Central memory CD8-positive, alpha-beta T cell (primary cell): Measurements from ENCODE around the gene HRH1.

Experiments used
- ATAC-seq: fragments of 150-1000 bp; cut with Tn5 transposase; replicated peaks from 2 replicates; pipeline ENCODE4 v1.10.0; 2022; ENCODE audit warnings: mild to moderate bottlenecking, moderate FRiP score, moderate number of reproducible peaks; ENCODE audit not compliant: poor library complexity, severe bottlenecking; ENCODE audit errors: extremely low read depth
- DNase-seq, 2 donors: peaks; one replicate each; pipeline ENCODE4 v3.0.0; 2021; ENCODE audit warnings: low spot score in 2 of 2
- H3K27ac Mint-ChIP-seq: one replicate; pipeline ENCODE4 v1.8.0; 2022; ENCODE audit warnings: low read depth, mild to moderate bottlenecking, moderate library complexity, mixed read lengths
- H3K27me3 Mint-ChIP-seq: one replicate; pipeline ENCODE4 v1.8.0; 2022; ENCODE audit warnings: mixed read lengths
- H3K36me3 Mint-ChIP-seq: one replicate; pipeline ENCODE4 v1.8.0; 2022; ENCODE audit warnings: mild to moderate bottlenecking, moderate library complexity, mixed read lengths; ENCODE audit not compliant: insufficient read depth
- H3K4me1 Mint-ChIP-seq: one replicate; pipeline ENCODE4 v1.8.0; 2022; ENCODE audit warnings: mixed read lengths
- H3K4me3 Mint-ChIP-seq: one replicate; pipeline ENCODE4 v1.8.0; 2022; ENCODE audit warnings: mild to moderate bottlenecking, moderate library complexity, mixed read lengths
- H3K9me3 Mint-ChIP-seq: one replicate; pipeline ENCODE4 v1.8.0; 2022; ENCODE audit warnings: mixed read lengths

The HRH1 gene

DNA sequence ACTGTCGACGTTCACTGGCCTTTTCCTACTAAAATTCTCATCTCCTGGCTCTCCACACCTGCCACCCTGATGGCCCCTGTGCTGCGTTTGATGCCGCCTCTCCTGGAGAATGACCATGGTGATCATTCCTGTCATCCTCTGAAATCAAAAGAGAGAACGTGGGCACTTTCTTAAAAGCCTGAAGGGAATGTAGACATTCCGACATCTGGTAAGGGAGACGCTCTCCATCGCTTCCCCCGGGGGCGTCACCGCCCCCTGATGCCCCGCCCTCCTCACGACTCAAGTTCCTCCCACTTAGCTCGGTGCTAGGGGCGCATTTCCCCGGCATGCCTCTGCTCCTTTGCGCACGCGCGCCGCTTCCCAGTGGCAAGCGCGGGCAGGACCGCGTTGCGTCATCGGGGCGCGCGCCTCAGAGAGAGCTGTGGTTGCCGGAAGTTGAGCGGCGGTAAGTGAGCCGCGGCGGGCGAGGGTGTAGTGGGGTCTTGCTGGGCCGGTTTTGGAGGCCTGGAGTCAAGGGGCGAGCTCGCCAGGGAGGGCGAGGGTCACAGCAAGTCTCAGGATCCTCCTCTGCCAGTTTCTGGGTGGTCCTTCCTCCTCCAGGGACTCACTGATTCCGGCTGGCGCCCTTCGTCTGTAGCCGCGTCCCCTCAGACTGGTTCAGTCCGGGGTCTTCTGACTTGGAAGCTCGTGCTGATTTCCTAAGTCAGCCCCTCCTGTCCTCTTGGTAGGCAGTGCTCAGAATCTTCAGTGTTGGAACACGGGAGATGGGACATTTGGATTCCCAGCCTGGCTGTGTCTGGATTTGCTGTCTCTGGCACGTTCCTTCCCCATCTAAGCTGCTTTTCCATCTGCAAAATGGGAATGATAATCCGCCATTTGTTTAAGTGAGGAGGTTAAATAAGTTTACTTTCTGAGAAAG is 118.0 kb downstream of the HRH1 start, which contains the start of gene ATG7:
ATG7 (plus strand) TSS at position 412 of the 919 bp plus-strand sequence. CDS start 26,299 bp downstream, outside the sequence.
- Mint-ChIP-seq H3K4me3 (peak within 1 kb of the TSS; percentile 89), H3K27ac (peak within 1 kb of the TSS; percentile 99), H3K36me3 (peaks cover 20% of the 10 kb centered on the region), H3K27me3 (peaks cover 3% of the 10 kb centered on the region), H3K4me1 (peaks cover 44% of the 10 kb centered on the region), H3K9me3 (peaks cover 7% of the 10 kb centered on the region)
- ATAC-seq (peak; percentile 89), DNase-seq (peak; percentile 91 to 94)

- ATAC-seq, result peak; percentile 6
- Mint-ChIP-seq H3K4me1 (peaks cover 46% of the 10 kb centered on the region), H3K9me3 (peaks cover 8% of the 10 kb centered on the region), H3K27ac (peak overlapping the region; percentile 99), H3K36me3 (peaks cover 20% of the 10 kb centered on the region), H3K27me3 (no peaks in the 10 kb centered on the region), H3K4me3 (peak overlapping the region; percentile 89)
- no peak for DNase-seq
Measured at GRCh38 chr3:11272906-11273574, 118.7 kb downstream of the HRH1 start.

DNA sequence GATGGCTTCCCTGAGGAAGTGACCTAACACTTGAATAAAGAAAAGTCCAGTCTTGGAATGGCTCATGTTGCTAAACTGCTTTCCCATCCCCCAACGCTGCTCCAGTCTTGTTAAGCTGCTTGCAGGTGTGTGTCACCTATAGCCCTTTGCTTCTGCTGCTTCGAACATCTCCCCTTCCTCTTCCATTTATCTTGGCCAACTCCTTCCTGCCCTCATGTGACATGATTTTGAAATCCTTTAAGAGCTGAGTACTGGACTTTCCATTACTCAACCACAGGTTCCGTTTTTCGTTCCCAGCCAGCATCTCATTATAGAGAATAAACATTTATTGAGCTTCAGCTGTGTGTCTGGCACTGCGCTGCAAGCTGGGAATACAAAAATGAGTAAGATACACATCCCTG is 119.6 kb downstream of the HRH1 start:
- peaks cover 8% of the 10 kb centered on the region for H3K9me3 Mint-ChIP-seq
- peak overlapping the region; percentile 99 for H3K27ac Mint-ChIP-seq
- ATAC-seq, result no peak
- H3K27me3 Mint-ChIP-seq, result no peaks in the 10 kb centered on the region
- H3K4me3 Mint-ChIP-seq, result peak overlapping the region; percentile 89
- DNase-seq, result no peak
- peaks cover 21% of the 10 kb centered on the region for H3K36me3 Mint-ChIP-seq
- peaks cover 51% of the 10 kb centered on the region for H3K4me1 Mint-ChIP-seq

- H3K27me3 Mint-ChIP-seq, result no peaks in the 10 kb centered on the region
- ATAC-seq (no peak), DNase-seq (no peak)
- H3K27ac Mint-ChIP-seq, result no peak overlapping the region
- H3K9me3 Mint-ChIP-seq, result peaks cover 8% of the 10 kb centered on the region
- peaks cover 21% of the 10 kb centered on the region for H3K36me3 Mint-ChIP-seq
- H3K4me1 Mint-ChIP-seq, result peaks cover 53% of the 10 kb centered on the region
- H3K4me3 Mint-ChIP-seq, result no peak overlapping the region
Measured at GRCh38 chr3:11274566-11275142, 120.4 kb downstream of the HRH1 start.

- Mint-ChIP-seq H3K36me3 (peaks cover 21% of the 10 kb centered on the region), H3K4me1 (peaks cover 56% of the 10 kb centered on the region), H3K27me3 (no peaks in the 10 kb centered on the region), H3K9me3 (peaks cover 8% of the 10 kb centered on the region), H3K4me3 (no peak overlapping the region), H3K27ac (no peak overlapping the region)
- ATAC-seq, result no peak
- DNase-seq, result no peak
Measured at GRCh38 chr3:11275926-11276325, 121.6 kb downstream of the HRH1 start.

DNA sequence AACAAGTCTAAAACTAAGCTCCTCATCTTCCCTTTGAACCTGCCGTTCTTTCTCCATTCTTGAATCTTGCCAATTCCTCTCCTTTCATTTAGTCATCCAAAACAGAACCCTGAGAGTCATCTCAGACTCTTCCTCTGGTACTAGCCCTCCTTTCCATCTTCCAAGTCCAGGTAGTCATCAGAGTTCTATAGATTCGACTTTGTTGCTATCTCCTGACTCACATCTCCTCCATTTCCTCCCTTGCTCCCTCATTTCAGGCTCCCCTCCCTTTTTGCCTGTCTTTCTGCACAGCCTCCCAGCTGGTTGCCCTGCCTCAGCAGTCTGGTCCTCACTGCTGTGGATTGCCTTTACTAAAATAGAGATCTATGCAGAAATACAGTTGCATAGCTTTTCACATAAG is 122.6 kb downstream of the HRH1 start:
- DNase-seq (no peak), ATAC-seq (no peak)
- peaks cover 24% of the 10 kb centered on the region for H3K36me3 Mint-ChIP-seq
- H3K27ac Mint-ChIP-seq, result peak overlapping the region; percentile 38
- H3K4me1 Mint-ChIP-seq, result peaks cover 53% of the 10 kb centered on the region
- no peak overlapping the region for H3K4me3 Mint-ChIP-seq
- H3K27me3 Mint-ChIP-seq, result no peaks in the 10 kb centered on the region
- H3K9me3 Mint-ChIP-seq, result peaks cover 8% of the 10 kb centered on the region

- Mint-ChIP-seq H3K27ac (no peak overlapping the region), H3K4me1 (peaks cover 35% of the 10 kb centered on the region)
- no peak for DNase-seq
Measured at GRCh38 chr3:11282250-11283138, 128.2 kb downstream of the HRH1 start.

GRCh38 chr3:11283139-11283475 is 128.8 kb downstream of the HRH1 start:
- peaks cover 38% of the 10 kb centered on the region for H3K4me1 Mint-ChIP-seq
- no peak overlapping the region for H3K4me3 Mint-ChIP-seq
- no peak overlapping the region for H3K27ac Mint-ChIP-seq

More at GRCh38 chr3:11282250-11283138, 128.2 kb downstream of the HRH1 start:
- no peak for ATAC-seq
- no peaks in the 10 kb centered on the region for H3K9me3 Mint-ChIP-seq
- H3K4me3 Mint-ChIP-seq, result no peak overlapping the region
- H3K27me3 Mint-ChIP-seq, result no peaks in the 10 kb centered on the region
- peaks cover 12% of the 10 kb centered on the region for H3K36me3 Mint-ChIP-seq

DNA sequence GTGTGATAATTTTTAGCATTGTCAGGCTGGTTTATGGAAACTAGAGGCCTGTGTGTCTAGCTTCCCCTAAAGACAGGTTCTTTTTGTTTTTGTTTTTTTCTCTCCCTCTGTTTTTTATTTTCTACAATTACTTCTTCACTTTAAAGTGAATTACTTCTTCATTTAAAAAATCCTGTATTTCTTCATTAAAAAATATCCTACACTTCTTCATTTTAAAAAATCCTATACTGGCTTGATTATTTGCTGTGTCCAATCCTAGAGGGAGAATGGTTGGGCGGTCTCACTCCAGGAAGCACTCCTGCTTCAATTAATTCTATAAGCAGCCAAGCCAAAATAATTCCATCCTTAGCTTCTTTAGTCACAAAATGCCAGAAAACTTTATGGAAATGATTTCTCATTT is 129.7 kb downstream of the HRH1 start:
- Mint-ChIP-seq H3K27ac (peak overlapping the region; percentile 32), H3K4me1 (peaks cover 42% of the 10 kb centered on the region), H3K36me3 (peaks cover 10% of the 10 kb centered on the region)

More at GRCh38 chr3:11283139-11283475, 128.8 kb downstream of the HRH1 start:
- Mint-ChIP-seq H3K36me3 (peaks cover 12% of the 10 kb centered on the region), H3K9me3 (no peaks in the 10 kb centered on the region), H3K27me3 (no peaks in the 10 kb centered on the region)
- ATAC-seq (no peak), DNase-seq (no peak)

DNA sequence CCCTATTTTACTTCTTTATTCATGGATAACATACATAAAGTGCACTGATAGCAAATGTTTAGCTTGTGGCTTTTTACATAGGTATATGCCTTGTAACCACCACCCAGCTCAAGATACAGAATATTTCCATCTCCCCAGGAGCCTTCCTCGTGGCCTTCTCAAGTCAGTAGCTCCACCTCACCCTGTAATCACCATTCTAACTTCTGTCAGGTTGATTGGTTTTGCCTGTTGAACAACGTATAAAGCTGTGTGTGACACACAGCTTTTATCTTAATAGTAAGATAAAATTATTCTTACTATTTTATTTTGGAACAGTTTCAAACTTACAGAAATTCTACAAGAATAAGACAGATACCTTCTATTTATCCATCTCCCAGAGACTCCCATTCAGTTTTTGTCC is 131.2 kb downstream of the HRH1 start:
- H3K27me3 Mint-ChIP-seq, result no peaks in the 10 kb centered on the region
- no peak for DNase-seq

More for the DNA sequence above, 129.7 kb downstream of the HRH1 start:
- H3K9me3 Mint-ChIP-seq, result no peaks in the 10 kb centered on the region
- DNase-seq, result no peak
- no peak overlapping the region for H3K4me3 Mint-ChIP-seq
- no peaks in the 10 kb centered on the region for H3K27me3 Mint-ChIP-seq
- no peak for ATAC-seq

GRCh38 chr3:11287404-11287803 is 133.1 kb downstream of the HRH1 start:
- ATAC-seq (no peak), DNase-seq (no peak)
- H3K36me3 Mint-ChIP-seq, result peaks cover 13% of the 10 kb centered on the region
- H3K4me1 Mint-ChIP-seq, result peaks cover 69% of the 10 kb centered on the region
- H3K9me3 Mint-ChIP-seq, result no peaks in the 10 kb centered on the region
- no peak overlapping the region for H3K4me3 Mint-ChIP-seq
- peak overlapping the region; percentile 98 for H3K27ac Mint-ChIP-seq
- H3K27me3 Mint-ChIP-seq, result no peaks in the 10 kb centered on the region

More for the DNA sequence above, 131.2 kb downstream of the HRH1 start:
- no peak for ATAC-seq
- Mint-ChIP-seq H3K4me1 (peaks cover 52% of the 10 kb centered on the region), H3K4me3 (no peak overlapping the region), H3K9me3 (no peaks in the 10 kb centered on the region), H3K36me3 (peaks cover 12% of the 10 kb centered on the region), H3K27ac (no peak overlapping the region)

DNA sequence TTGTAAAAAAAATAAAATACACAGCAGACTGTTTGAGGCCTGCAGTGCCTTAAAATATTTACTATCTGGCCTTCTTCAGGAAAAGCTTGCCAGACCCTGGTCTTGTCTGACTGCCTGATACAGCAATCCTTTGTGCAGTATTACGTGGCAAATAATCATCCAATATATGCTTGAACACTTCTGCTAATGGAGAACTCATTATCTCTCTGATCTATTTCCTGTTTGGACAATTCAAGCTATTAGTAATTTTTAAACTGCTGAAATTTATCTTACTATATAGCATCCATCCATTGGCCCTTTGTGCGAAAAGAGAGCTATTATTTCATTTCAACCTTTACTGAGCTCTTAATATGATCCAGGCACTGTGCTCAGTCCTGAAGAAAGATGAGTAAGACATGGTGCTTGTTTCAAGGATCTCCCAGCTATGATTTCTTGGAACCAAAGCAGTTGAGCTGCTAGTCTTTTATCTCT is 133.8 kb downstream of the HRH1 start:
- no peak for ATAC-seq

More for the DNA sequence above, 133.8 kb downstream of the HRH1 start:
- DNase-seq, result no peak
- H3K4me3 Mint-ChIP-seq, result peak overlapping the region; percentile 39
- H3K36me3 Mint-ChIP-seq, result peaks cover 13% of the 10 kb centered on the region
- no peaks in the 10 kb centered on the region for H3K9me3 Mint-ChIP-seq
- peaks cover 69% of the 10 kb centered on the region for H3K4me1 Mint-ChIP-seq
- no peaks in the 10 kb centered on the region for H3K27me3 Mint-ChIP-seq
- H3K27ac Mint-ChIP-seq, result peak overlapping the region; percentile 98
